GM12865 (cell line): ENCODE data around the gene HAUS8.

Experiments used
- DNase-seq: peaks from one replicate; pipeline ENCODE4 v3.0.0; 2010; ENCODE audit warnings: low read depth
- H3K4me3 ChIP-seq: 2 replicates; pipeline ENCODE4 v1.5.1; 2011; ENCODE audit warnings: mild to moderate bottlenecking, low read depth, low read length, control low read depth
- CTCF ChIP-seq: IDR thresholded peaks from 2 replicates; pipeline ENCODE4 v1.5.1; 2011; ENCODE audit warnings: low read length, control low read depth, low read depth, inconsistent platforms; ENCODE audit not compliant: insufficient read depth; ENCODE audit errors: missing control alignments

The HAUS8 gene

GRCh38 chr19:17079710-17080439, 4.6 kb upstream of the HAUS8 start:
- DNase-seq = peak; percentile 97
- TF ChIP-seq CTCF = peak; percentile 60
- H3K4me3 ChIP-seq = peak overlapping the region; percentile 92

GRCh38 chr19:17078920-17079709, 3.9 kb upstream of the HAUS8 start:
- no peak for TF ChIP-seq CTCF
- peak overlapping the region; percentile 92 for H3K4me3 ChIP-seq
- peak; percentile 44 for DNase-seq

DNA sequence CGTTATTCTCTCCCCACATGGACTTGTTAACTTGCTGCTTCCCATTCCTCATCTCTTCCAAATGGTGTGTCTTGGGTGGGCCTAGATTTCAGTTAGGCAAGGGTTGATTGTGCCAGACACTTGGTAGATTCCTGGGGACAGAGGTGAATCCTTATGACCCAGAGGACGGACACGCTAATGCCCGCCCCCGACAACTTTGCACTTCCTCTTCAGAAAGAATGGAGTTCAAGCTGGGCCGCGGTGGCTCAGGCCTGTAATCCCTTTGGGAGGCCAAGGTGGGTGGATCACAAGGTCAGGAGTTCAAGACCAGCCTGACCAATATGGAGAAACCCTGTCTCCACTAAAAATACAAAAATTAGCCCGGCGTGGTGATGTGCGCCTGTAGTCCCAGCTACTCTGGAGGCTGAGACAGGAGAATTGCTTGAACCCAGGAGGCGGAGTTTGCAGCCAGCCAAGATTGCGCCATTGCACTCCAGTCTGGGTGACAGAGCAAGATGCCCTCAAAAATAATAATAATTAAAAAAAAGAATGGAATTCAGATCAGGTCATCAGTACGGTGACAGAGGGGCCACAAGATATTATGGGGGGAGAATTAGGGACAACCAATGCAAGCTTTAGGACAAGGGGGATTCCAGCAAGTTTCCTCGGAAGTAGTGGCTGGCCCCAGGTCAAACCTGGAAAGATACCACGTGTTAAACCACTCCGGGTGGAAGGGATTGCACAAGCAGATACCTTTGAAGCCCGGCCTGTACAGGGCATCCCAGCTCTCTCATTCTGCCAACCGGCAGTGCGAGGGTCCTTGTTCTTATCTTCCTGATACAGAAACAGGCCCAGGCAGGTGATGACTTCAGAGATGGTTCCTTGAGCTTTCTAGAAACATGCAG, 3.0 kb upstream of the HAUS8 start:
- TF ChIP-seq CTCF = no peak
- peak; percentile 62 for DNase-seq
- peak overlapping the region; percentile 92 for H3K4me3 ChIP-seq

DNA sequence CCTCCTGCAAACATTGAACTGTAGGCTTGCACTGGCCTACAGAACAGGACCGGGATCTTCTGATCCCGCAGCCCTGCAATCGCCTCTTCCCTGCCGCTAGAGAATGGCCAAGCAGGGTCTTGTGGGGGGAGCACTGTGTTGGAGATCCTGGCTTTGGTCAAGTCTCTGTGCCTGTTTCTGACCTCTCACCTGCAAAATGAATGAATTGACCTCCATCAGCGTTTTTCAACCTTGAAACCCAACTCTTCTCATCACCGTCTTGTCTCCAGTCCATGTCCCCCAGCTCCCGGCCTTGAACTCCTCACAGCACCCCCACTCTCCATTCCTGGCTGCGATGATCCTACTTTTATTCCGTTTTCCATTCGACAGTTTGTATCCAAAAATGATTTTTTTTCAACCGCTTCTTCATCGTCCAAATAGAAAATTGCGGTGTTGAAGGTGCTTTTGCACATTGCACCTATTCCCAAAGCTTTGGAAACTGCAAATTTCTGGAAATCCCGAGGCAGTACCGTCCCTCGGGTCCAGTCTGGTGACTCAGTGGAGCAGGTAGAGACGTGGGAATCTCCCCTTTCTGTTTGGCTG, 2.3 kb upstream of the HAUS8 start:
- H3K4me3 ChIP-seq = peak overlapping the region; percentile 92
- no peak for TF ChIP-seq CTCF
- DNase-seq = no peak

DNA sequence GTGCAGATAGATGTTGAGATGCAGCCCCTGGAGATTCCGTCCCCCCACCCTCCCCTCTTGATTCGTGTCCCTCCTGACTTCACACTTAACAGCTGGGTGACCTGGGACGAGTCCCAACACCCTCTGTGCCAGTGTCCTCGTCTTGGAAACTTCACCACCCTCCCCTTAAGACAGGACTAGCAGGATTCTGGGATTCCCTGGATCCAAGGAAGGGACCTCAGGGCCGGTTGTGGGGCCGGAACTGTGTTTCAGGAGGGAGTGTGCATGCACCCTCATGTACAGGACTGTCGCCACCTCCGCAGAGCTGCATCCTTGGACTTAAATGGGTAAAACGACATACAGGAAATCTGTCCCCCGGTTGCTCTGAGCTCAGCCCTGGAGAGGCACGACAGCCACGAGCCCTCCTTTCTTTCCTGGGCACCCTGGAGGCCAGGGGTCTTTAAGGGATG, 1.3 kb upstream of the HAUS8 start:
- TF ChIP-seq CTCF = no peak
- peak overlapping the region; percentile 92 for H3K4me3 ChIP-seq
- peak; percentile 65 for DNase-seq

DNA sequence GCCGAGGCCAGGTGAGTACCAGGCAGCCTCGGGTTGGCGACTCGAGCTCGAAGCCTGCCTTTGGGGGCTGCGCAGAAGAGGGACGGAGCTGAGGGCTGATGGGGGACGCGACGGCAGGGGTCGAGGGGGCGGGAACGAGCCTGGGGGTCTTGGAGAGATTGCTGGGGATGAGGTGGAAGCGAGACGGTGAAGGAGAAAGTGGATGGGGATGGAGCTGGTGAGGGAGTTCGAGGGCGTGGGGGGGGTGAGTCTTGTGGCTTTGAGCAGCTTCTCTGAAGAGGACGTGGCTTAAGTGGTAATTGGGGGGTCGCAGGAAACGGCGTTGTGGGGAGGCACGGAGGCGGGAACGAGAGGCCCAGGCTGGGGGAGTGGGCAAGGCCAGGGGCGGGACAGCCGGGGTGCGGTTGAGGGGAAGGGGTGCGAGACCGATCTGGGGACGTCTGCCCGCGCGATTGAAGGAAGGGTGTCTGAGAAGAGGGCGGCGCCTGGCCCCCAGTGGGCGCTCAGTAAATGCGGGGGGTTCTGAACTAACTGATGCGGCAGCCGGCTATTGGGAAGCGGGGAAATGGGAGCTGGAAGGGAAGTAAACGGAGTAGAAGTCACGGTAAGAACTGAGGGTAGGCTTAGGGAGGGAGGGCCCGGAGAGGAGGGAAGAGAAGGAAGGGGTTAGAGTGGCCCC, 751 bp upstream of the HAUS8 start:
- peak; percentile 2 for TF ChIP-seq CTCF
- peak overlapping the region; percentile 92 for H3K4me3 ChIP-seq
- DNase-seq = peak; percentile 66
